ENCODE data around the gene DCXR.

DCXR gene

DNA sequence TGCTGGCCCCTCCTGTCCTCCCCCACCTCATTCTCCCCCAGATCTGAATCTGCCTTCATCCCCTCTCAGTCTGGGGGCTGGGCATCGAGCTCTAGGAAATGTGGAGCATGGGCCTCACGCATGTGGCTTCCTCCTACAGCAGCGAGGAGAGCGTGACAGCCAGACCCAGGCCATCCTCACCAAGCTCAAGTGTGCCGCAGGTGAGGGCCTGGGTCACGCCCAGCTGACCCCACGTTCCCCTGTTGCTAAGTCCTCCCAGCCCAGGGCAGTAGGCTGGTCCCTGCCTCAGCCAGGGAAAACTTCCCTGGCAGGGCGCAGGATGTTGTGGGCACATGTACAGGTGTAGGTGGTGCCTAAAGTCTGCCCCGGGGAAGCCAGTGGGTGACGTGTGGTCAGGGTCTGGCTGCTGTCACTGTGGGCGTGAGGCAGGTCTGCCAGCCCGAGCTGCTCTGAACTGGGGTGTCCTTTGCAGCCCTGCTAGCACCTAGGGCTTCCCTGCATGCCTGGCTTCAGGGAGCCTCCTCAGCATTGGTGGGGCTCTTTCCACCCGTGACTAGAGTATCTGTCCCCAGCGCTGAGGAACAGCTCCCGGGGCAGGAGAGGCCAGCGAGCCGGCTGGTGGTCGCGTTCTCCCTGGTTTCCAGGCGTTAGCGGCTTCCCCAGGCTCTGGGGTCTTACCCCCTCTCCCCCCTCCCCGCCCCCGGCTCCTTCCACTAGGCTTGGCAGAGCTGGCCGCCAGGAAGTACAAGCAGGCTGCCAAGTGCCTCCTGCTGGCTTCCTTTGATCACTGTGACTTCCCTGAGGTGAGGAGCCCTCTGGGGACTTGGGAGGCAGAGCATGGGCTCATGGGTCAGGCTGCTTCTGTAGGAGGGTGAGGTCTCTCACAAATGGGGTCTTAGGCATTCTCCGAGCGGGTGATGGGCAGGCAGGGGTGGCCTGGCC is 17.8 kb upstream of the DCXR start (continued):
- TF ChIP-seq ZNF2 (tag by site-specific recombination; IDR thresholded peaks at IDR 0.05), result no peak
- no peak for TF ChIP-seq ZNF175 (tag by site-specific recombination; IDR thresholded peaks at IDR 0.05)
- no peak for TF ChIP-seq ZNF555 (tag by site-specific recombination; conservative IDR thresholded peaks at IDR 0.05)
- peak; percentile 80; the same call in 1 of the 2 replicates for TF ChIP-seq ZNF423 (tag by site-specific recombination; IDR thresholded peaks at IDR 0.05)
- no peak for TF ChIP-seq ZNF658 (tag by site-specific recombination; IDR thresholded peaks at IDR 0.05)
- no peak; the same call in 1 of the 2 replicates for TF ChIP-seq PATZ1 (tag by site-specific recombination; IDR thresholded peaks at IDR 0.05)
- no peak for TF ChIP-seq ZNF112 (tag by site-specific recombination; IDR thresholded peaks at IDR 0.05)
- TF ChIP-seq, protein P1, sequence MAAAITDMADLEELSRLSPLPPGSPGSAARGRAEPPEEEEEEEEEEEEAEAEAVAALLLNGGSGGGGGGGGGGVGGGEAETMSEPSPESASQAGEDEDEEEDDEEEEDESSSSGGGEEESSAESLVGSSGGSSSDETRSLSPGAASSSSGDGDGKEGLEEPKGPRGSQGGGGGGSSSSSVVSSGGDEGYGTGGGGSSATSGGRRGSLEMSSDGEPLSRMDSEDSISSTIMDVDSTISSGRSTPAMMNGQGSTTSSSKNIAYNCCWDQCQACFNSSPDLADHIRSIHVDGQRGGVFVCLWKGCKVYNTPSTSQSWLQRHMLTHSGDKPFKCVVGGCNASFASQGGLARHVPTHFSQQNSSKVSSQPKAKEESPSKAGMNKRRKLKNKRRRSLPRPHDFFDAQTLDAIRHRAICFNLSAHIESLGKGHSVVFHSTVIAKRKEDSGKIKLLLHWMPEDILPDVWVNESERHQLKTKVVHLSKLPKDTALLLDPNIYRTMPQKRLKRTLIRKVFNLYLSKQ (tag by site-specific recombination; IDR thresholded peaks at IDR 0.05; ENCODE audit: borderline replicate concordance), result no peak
- no peak for TF ChIP-seq ZNF114 (tag by site-specific recombination; IDR thresholded peaks at IDR 0.05)
- no peak for TF ChIP-seq ZNF514 (tag by site-specific recombination; IDR thresholded peaks at IDR 0.05)
- TF ChIP-seq ZNF26 (tag by site-specific recombination; IDR thresholded peaks at IDR 0.05), result no peak
- no peak for TF ChIP-seq ZXDB (tag by site-specific recombination; IDR thresholded peaks at IDR 0.05)
- TF ChIP-seq ZNF184 (tag by site-specific recombination; IDR thresholded peaks at IDR 0.05), result no peak
- no peak for TF ChIP-seq ZNF510 (tag by site-specific recombination; IDR thresholded peaks at IDR 0.05; ENCODE audit: insufficient replicate concordance)
- TF ChIP-seq ZNF560 (tag by site-specific recombination; IDR thresholded peaks at IDR 0.05; ENCODE audit: borderline replicate concordance), result no peak
- peak; percentile 74 for TF ChIP-seq ZIC2 (tag by site-specific recombination; IDR thresholded peaks at IDR 0.05)
- TF ChIP-seq, protein P2, sequence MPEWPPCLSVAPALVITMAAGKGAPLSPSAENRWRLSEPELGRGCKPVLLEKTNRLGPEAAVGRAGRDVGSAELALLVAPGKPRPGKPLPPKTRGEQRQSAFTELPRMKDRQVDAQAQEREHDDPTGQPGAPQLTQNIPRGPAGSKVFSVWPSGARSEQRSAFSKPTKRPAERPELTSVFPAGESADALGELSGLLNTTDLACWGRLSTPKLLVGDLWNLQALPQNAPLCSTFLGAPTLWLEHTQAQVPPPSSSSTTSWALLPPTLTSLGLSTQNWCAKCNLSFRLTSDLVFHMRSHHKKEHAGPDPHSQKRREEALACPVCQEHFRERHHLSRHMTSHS (tag by site-specific recombination; IDR thresholded peaks at IDR 0.05), result no peak
- TF ChIP-seq ZNF704 (tag by site-specific recombination; IDR thresholded peaks at IDR 0.05), result no peak
- TF ChIP-seq, protein P3, sequence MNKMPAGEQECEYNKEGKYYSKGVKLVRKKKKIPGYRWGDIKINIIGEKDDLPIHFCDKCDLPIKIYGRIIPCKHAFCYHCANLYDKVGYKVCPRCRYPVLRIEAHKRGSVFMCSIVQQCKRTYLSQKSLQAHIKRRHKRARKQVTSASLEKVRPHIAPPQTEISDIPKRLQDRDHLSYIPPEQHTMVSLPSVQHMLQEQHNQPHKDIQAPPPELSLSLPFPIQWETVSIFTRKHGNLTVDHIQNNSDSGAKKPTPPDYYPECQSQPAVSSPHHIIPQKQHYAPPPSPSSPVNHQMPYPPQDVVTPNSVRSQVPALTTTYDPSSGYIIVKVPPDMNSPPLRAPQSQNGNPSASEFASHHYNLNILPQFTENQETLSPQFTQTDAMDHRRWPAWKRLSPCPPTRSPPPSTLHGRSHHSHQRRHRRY (tag by site-specific recombination; IDR thresholded peaks at IDR 0.05), result no peak
- no peak for TF ChIP-seq REST (tag by site-specific recombination; IDR thresholded peaks at IDR 0.05)
- TF ChIP-seq ZNF530 (tag by site-specific recombination; IDR thresholded peaks at IDR 0.05; ENCODE audit: low read depth), result no peak
- TF ChIP-seq ZNF830 (tag by site-specific recombination; IDR thresholded peaks at IDR 0.05; ENCODE audit: low read depth), result no peak
- TF ChIP-seq ZFHX2 (tag by site-specific recombination; conservative IDR thresholded peaks at IDR 0.05), result peak; percentile 86
- TF ChIP-seq MYNN (tag by site-specific recombination; IDR thresholded peaks at IDR 0.05; ENCODE audit: borderline replicate concordance), result no peak
- no peak for TF ChIP-seq ZNF654 (tag by site-specific recombination; IDR thresholded peaks at IDR 0.05; ENCODE audit: low read depth)
- no peak for TF ChIP-seq ZNF677 (tag by site-specific recombination; IDR thresholded peaks at IDR 0.05)
